Measurements from ENCODE around the gene MRAS.

DNA sequence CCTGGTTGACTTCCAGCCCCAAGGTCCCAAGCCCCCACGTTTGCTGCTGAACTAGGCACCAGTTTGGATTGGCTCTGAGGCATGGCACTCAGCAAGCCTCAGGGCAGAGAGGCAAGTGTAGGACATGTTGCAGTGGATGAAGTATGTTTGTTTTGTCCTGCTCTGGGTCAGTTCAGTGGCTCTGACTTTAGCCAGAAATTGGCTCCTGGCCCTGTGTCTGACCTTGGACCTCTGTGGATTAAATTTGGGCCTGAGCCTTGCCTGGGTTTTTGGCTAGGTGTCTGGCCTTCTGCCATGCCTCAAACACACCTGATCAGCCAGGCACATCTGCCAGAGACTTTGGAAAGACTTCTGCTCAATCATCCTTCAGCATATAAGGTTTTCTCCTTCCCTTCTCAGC lies 3.6 kb upstream of the MRAS start:
- TF ChIP-seq, protein P1, sequence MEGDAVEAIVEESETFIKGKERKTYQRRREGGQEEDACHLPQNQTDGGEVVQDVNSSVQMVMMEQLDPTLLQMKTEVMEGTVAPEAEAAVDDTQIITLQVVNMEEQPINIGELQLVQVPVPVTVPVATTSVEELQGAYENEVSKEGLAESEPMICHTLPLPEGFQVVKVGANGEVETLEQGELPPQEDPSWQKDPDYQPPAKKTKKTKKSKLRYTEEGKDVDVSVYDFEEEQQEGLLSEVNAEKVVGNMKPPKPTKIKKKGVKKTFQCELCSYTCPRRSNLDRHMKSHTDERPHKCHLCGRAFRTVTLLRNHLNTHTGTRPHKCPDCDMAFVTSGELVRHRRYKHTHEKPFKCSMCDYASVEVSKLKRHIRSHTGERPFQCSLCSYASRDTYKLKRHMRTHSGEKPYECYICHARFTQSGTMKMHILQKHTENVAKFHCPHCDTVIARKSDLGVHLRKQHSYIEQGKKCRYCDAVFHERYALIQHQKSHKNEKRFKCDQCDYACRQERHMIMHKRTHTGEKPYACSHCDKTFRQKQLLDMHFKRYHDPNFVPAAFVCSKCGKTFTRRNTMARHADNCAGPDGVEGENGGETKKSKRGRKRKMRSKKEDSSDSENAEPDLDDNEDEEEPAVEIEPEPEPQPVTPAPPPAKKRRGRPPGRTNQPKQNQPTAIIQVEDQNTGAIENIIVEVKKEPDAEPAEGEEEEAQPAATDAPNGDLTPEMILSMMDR (conservative IDR thresholded peaks at IDR 0.05) = no peak
- no peak for TF ChIP-seq EZH2 (IDR thresholded peaks at IDR 0.05; ENCODE audit: low read depth)
